Measurements from ENCODE around the gene FAM53B.

FAM53B gene

DNA sequence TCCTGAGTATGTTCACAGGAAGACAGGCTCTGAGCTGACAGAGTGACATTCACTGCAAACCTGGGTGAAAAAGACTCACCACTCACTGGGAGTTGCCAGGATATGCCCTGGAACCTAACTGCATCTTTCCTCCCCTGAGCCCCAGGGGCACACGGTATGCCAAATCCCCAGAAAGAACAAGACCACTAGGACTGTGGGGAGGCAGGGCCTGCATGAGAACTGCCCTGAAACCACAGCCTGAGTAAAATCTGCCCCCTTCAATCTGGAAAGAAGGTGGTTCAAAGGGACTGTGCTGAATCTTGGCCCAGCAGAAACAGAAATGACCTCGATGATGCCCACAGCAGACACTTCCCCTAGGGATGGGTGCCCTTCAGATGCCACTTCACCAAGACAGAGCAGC lies 6.5 kb downstream of the FAM53B start:
- WGBS: 81% methylated on average over 2 of the region's 2 CpGs
- H4K8ac ChIP-seq (ENCODE audit: low read length): peak overlapping the region; percentile 19
- H3K14ac ChIP-seq (ENCODE audit: low read length in 2 of 2): peak overlapping the region in 1 of 2 experiments; percentile 62
- H2BK15ac ChIP-seq (ENCODE audit: low read depth, poor library complexity, severe bottlenecking): peak overlapping the region; percentile 96
- H2AFZ ChIP-seq (ENCODE audit: low read depth, low read length): no peak overlapping the region
- no peak overlapping the region for H2AK5ac ChIP-seq (ENCODE audit: low read length, severe bottlenecking)
- H3K36me3 ChIP-seq (ENCODE audit: control insufficient read depth in 1 of 2, insufficient read depth in 2 of 2, low read depth in 1 of 2, low read length in 2 of 2): peaks cover 0 to 11% of the 10 kb centered on the region in 2 experiments
- H2BK5ac ChIP-seq (ENCODE audit: low read depth, low read length, poor library complexity, severe bottlenecking): no peak overlapping the region
- H3K79me1 ChIP-seq (replicated peaks; ENCODE audit: low read length, poor library complexity, severe bottlenecking): peaks cover 52% of the 10 kb centered on the region
- peak overlapping the region; percentile 66 to 74 for H3K4ac ChIP-seq (ENCODE audit: low read depth in 1 of 2, low read length in 2 of 2)
- no peak overlapping the region for H3K4me2 ChIP-seq (ENCODE audit: low read length, poor library complexity, severe bottlenecking)
- peak overlapping the region in 1 of 2 experiments; percentile 3 for H3K23ac ChIP-seq (ENCODE audit: low read length in 2 of 2)
- H3K9ac ChIP-seq (ENCODE audit: low read length): no peak overlapping the region
- H3K27me3 ChIP-seq (ENCODE audit: control insufficient read depth in 1 of 2, insufficient read depth in 1 of 2, low read length in 2 of 2): no peaks in the 10 kb centered on the region
- H3K9me3 ChIP-seq (ENCODE audit: control insufficient read depth, low read length): no peaks in the 10 kb centered on the region
- peak overlapping the region in 1 of 2 experiments; percentile 44 for H3K18ac ChIP-seq (ENCODE audit: low read depth in 1 of 2, low read length in 2 of 2)
- H2BK120ac ChIP-seq (ENCODE audit: low read depth, low read length): no peak overlapping the region
- H2BK12ac ChIP-seq (ENCODE audit: low read length in 2 of 2): peak overlapping the region; percentile 38 to 67
- no peak overlapping the region for H3K4me3 ChIP-seq (ENCODE audit: insufficient read depth in 1 of 2, low read depth in 1 of 2, low read length in 2 of 2)
- no peak for DNase-seq
- H3K27ac ChIP-seq (ENCODE audit: low read length, poor library complexity, severe bottlenecking): no peak overlapping the region
- H3K4me1 ChIP-seq (ENCODE audit: control insufficient read depth, insufficient read depth, low read depth, low read length): peaks cover 28% of the 10 kb centered on the region
- peak overlapping the region; percentile 11 for H4K91ac ChIP-seq (ENCODE audit: low read length)

DNA sequence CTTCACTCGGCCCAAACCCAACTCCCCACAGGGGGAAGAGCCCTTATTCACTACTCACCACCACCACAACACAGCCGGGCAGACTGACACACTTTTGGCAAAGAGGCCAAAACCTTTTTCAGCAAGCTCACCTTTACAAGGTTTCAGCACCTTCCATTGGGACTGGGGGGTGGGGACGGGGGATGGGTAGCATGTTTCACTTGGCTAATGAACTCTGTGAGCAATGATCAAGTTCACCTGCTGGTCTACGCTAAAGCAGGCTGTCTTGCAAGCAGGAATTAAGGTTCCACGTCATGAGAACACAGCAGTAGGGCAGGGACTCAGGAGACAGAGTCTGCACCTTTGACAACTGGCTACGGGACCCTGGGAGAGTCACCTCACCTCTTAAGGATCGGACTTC lies 7.0 kb downstream of the FAM53B start:
- H3K4me2 ChIP-seq (ENCODE audit: low read length, poor library complexity, severe bottlenecking): no peak overlapping the region
- 94% methylated on average over 6 of the region's 7 CpGs for WGBS
- peak overlapping the region in 1 of 2 experiments; percentile 67 for H2BK12ac ChIP-seq (ENCODE audit: low read length in 2 of 2)
- H3K27me3 ChIP-seq (ENCODE audit: control insufficient read depth in 1 of 2, insufficient read depth in 1 of 2, low read length in 2 of 2): no peaks in the 10 kb centered on the region
- H3K4ac ChIP-seq (ENCODE audit: low read depth in 1 of 2, low read length in 2 of 2): no peak overlapping the region
- H2AFZ ChIP-seq (ENCODE audit: low read depth, low read length): no peak overlapping the region
- DNase-seq: no peak
- H2BK5ac ChIP-seq (ENCODE audit: low read depth, low read length, poor library complexity, severe bottlenecking): no peak overlapping the region
- no peak overlapping the region for H2BK15ac ChIP-seq (ENCODE audit: low read depth, poor library complexity, severe bottlenecking)
- peaks cover 52% of the 10 kb centered on the region for H3K79me1 ChIP-seq (replicated peaks; ENCODE audit: low read length, poor library complexity, severe bottlenecking)
- H3K9me3 ChIP-seq (ENCODE audit: control insufficient read depth, low read length): no peaks in the 10 kb centered on the region
- H4K91ac ChIP-seq (ENCODE audit: low read length): no peak overlapping the region
- H3K36me3 ChIP-seq (ENCODE audit: control insufficient read depth in 1 of 2, insufficient read depth in 2 of 2, low read depth in 1 of 2, low read length in 2 of 2): peaks cover 0 to 13% of the 10 kb centered on the region in 2 experiments
- no peak overlapping the region for H3K4me3 ChIP-seq (ENCODE audit: insufficient read depth in 1 of 2, low read depth in 1 of 2, low read length in 2 of 2)
- no peak overlapping the region for H3K23ac ChIP-seq (ENCODE audit: low read length in 2 of 2)
- no peak overlapping the region for H4K8ac ChIP-seq (ENCODE audit: low read length)
- no peak overlapping the region for H3K27ac ChIP-seq (ENCODE audit: low read length, poor library complexity, severe bottlenecking)
- H3K9ac ChIP-seq (ENCODE audit: low read length): no peak overlapping the region
- H2BK120ac ChIP-seq (ENCODE audit: low read depth, low read length): no peak overlapping the region
- H3K18ac ChIP-seq (ENCODE audit: low read depth in 1 of 2, low read length in 2 of 2): peak overlapping the region in 1 of 2 experiments; percentile 28
- H3K4me1 ChIP-seq (ENCODE audit: control insufficient read depth, insufficient read depth, low read depth, low read length): peaks cover 24% of the 10 kb centered on the region
- no peak overlapping the region for H2AK5ac ChIP-seq (ENCODE audit: low read length, severe bottlenecking)
- no peak overlapping the region for H3K14ac ChIP-seq (ENCODE audit: low read length in 2 of 2)

DNA sequence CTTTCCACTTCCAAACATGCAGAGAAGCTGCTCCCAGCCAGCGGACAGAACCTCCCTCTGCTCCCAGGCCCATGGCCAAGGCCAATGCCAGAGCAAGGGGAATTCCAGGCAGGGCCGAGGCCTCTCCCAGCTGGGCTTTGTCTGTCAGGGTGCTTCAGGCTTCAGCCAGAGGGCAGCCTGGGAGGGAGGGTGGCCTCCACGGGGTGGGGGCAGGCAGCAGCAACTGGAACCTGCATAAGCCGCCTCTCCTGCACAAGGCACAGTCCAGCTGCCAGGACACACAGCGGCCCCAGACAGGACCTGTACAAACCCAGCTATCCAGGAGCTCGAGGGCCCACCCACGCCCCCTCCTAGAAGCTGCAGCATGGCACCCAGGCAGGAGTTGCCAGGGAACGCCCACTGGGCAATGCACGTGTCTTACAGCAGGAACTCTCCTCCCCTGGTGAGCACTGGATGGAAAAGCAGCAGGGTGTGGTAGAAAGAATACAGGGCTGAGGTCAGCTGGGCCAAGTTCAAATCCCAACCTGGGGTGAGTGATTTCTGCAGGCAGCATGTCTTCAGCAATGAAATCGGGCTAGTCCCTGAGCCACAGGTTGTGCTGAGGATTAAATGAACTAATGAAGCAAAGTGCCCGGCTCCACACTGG lies 7.6 kb downstream of the FAM53B start:
- Histone ChIP-seq H3K27me3 (ENCODE audit: control insufficient read depth in 1 of 2, insufficient read depth in 1 of 2, low read length in 2 of 2) (no peaks in the 10 kb centered on the region), H3K79me1 (replicated peaks; ENCODE audit: low read length, poor library complexity, severe bottlenecking) (peaks cover 55% of the 10 kb centered on the region), H3K27ac (ENCODE audit: low read length, poor library complexity, severe bottlenecking) (no peak overlapping the region), H3K9me3 (ENCODE audit: control insufficient read depth, low read length) (no peaks in the 10 kb centered on the region), H2BK5ac (ENCODE audit: low read depth, low read length, poor library complexity, severe bottlenecking) (no peak overlapping the region), H3K14ac (ENCODE audit: low read length in 2 of 2) (peak overlapping the region in 1 of 2 experiments; percentile 45), H3K4me3 (ENCODE audit: insufficient read depth in 1 of 2, low read depth in 1 of 2, low read length in 2 of 2) (peak overlapping the region in 1 of 2 experiments; percentile 46), H2BK120ac (ENCODE audit: low read depth, low read length) (no peak overlapping the region), H2BK12ac (ENCODE audit: low read length in 2 of 2) (peak overlapping the region in 1 of 2 experiments; percentile 51), H3K18ac (ENCODE audit: low read depth in 1 of 2, low read length in 2 of 2) (peak overlapping the region; percentile 34 to 35), H4K8ac (ENCODE audit: low read length) (peak overlapping the region; percentile 48), H3K4me1 (ENCODE audit: control insufficient read depth, insufficient read depth, low read depth, low read length) (peaks cover 22% of the 10 kb centered on the region), H2AK5ac (ENCODE audit: low read length, severe bottlenecking) (no peak overlapping the region), H3K23ac (ENCODE audit: low read length in 2 of 2) (no peak overlapping the region), H2BK15ac (ENCODE audit: low read depth, poor library complexity, severe bottlenecking) (peak overlapping the region; percentile 63), H3K9ac (ENCODE audit: low read length) (peak overlapping the region; percentile 38), H3K4me2 (ENCODE audit: low read length, poor library complexity, severe bottlenecking) (no peak overlapping the region), H2AFZ (ENCODE audit: low read depth, low read length) (no peak overlapping the region), H3K4ac (ENCODE audit: low read depth in 1 of 2, low read length in 2 of 2) (peak overlapping the region in 1 of 2 experiments; percentile 48), H3K36me3 (ENCODE audit: control insufficient read depth in 1 of 2, insufficient read depth in 2 of 2, low read depth in 1 of 2, low read length in 2 of 2) (peaks cover 0 to 19% of the 10 kb centered on the region in 2 experiments), H4K91ac (ENCODE audit: low read length) (peak overlapping the region; percentile 44)
- 80% methylated on average over 11 of the region's 11 CpGs for WGBS
- peak; percentile 83 for DNase-seq

DNA sequence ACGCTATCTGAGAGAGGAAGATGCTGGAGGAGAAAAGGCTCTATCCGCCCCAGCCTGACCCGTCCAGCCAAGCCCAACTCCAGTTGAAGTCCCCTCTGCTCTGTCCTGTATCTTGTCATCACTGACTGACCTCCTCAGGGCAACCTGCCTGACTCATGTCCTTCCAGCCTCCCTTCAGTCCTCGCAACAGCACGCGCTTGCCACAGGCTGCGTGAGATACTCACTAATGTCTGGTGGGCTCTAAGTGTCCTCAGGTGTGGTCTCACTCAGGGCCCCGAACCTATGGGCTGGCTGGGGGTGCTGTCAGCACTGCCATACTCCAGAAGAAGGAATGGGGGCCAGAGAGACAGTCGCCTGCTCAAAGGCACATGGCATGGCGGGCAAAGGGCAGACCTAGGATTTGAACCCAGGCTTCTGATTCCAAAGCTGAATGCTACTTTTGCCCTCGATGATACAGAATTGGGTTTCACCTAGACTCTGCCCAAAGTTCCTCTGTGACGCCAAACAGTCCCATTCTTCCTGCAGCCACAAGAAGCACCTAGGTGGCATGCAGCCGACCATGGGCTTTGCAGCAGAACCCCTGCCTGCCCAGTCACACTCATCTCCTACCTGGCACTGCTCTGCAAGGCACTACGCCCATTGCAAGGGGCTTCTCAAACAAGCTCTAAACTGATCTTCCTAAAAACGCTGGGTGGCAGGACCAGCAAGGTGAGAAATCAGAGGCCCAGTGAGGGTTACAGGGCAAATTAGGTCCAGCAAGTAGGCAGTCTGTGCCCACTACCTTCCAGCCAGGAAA lies 8.5 kb downstream of the FAM53B start:
- Histone ChIP-seq H3K4me2 (ENCODE audit: low read length, poor library complexity, severe bottlenecking) (no peak overlapping the region), H3K27me3 (ENCODE audit: control insufficient read depth in 1 of 2, insufficient read depth in 1 of 2, low read length in 2 of 2) (no peaks in the 10 kb centered on the region), H3K23ac (ENCODE audit: low read length in 2 of 2) (no peak overlapping the region), H2AK5ac (ENCODE audit: low read length, severe bottlenecking) (no peak overlapping the region), H2BK15ac (ENCODE audit: low read depth, poor library complexity, severe bottlenecking) (no peak overlapping the region), H3K79me1 (replicated peaks; ENCODE audit: low read length, poor library complexity, severe bottlenecking) (peaks cover 60% of the 10 kb centered on the region), H2BK12ac (ENCODE audit: low read length in 2 of 2) (no peak overlapping the region), H3K14ac (ENCODE audit: low read length in 2 of 2) (peak overlapping the region in 1 of 2 experiments; percentile 50), H3K9me3 (ENCODE audit: control insufficient read depth, low read length) (no peaks in the 10 kb centered on the region), H2BK120ac (ENCODE audit: low read depth, low read length) (peak overlapping the region; percentile 74), H4K91ac (ENCODE audit: low read length) (no peak overlapping the region), H3K9ac (ENCODE audit: low read length) (peak overlapping the region; percentile 38), H3K4me3 (ENCODE audit: insufficient read depth in 1 of 2, low read depth in 1 of 2, low read length in 2 of 2) (peak overlapping the region in 1 of 2 experiments; percentile 46), H3K4ac (ENCODE audit: low read depth in 1 of 2, low read length in 2 of 2) (no peak overlapping the region), H3K18ac (ENCODE audit: low read depth in 1 of 2, low read length in 2 of 2) (peak overlapping the region in 1 of 2 experiments; percentile 29), H2AFZ (ENCODE audit: low read depth, low read length) (no peak overlapping the region), H3K4me1 (ENCODE audit: control insufficient read depth, insufficient read depth, low read depth, low read length) (peaks cover 21% of the 10 kb centered on the region), H2BK5ac (ENCODE audit: low read depth, low read length, poor library complexity, severe bottlenecking) (no peak overlapping the region), H3K27ac (ENCODE audit: low read length, poor library complexity, severe bottlenecking) (no peak overlapping the region), H3K36me3 (ENCODE audit: control insufficient read depth in 1 of 2, insufficient read depth in 2 of 2, low read depth in 1 of 2, low read length in 2 of 2) (peaks cover 0 to 21% of the 10 kb centered on the region in 2 experiments), H4K8ac (ENCODE audit: low read length) (no peak overlapping the region)
- 97% methylated on average over 15 of the region's 15 CpGs for WGBS
- DNase-seq: no peak
